Measurements from ENCODE around the gene RXFP2.

GRCh38 chr13:31722673-31723072, 16.7 kb upstream of the RXFP2 start:
- TF ChIP-seq EZH2 (IDR thresholded peaks at IDR 0.05; ENCODE audit: borderline replicate concordance, low read depth, low read length, severe bottlenecking) (no peak), CTCF (IDR thresholded peaks at IDR 0.05; ENCODE audit: borderline replicate concordance, extremely low read depth, low read length, poor library complexity, severe bottlenecking) (no peak)

All from DND-41 (cell line).